PFSK-1 (cell line): Measurements from ENCODE around the gene THAP8.

Source experiments
- POLR2AphosphoS5 ChIP-seq: IDR thresholded peaks from 2 replicates; pipeline ENCODE4 v1.6.1; 2012; ENCODE audit warnings: low read depth, mild to moderate bottlenecking, control low read depth, low read length, moderate library complexity
- SIN3A ChIP-seq: IDR thresholded peaks from 2 replicates; pipeline ENCODE4 v1.6.1; 2012; ENCODE audit warnings: mild to moderate bottlenecking, low read length, moderate library complexity, borderline replicate concordance; ENCODE audit not compliant: insufficient read depth
- TAF1 ChIP-seq: IDR thresholded peaks from 2 replicates; pipeline ENCODE4 v1.6.1; 2012; ENCODE audit warnings: low read length, control low read depth, borderline replicate concordance; ENCODE audit not compliant: insufficient read depth
- TF ChIP-seq, protein P1 (sequence below), 2 experiments: IDR thresholded peaks; 2 replicates each; pipeline versions ENCODE4 v1.6.1 to v1.8.0; 2011 to 2012; ENCODE audit warnings: low read depth in 2 of 2, low read length in 2 of 2, control low read depth in 1 of 2, inconsistent platforms in 1 of 2, mild to moderate bottlenecking in 1 of 2, moderate library complexity in 1 of 2; ENCODE audit not compliant: insufficient read depth in 1 of 2

DNA sequence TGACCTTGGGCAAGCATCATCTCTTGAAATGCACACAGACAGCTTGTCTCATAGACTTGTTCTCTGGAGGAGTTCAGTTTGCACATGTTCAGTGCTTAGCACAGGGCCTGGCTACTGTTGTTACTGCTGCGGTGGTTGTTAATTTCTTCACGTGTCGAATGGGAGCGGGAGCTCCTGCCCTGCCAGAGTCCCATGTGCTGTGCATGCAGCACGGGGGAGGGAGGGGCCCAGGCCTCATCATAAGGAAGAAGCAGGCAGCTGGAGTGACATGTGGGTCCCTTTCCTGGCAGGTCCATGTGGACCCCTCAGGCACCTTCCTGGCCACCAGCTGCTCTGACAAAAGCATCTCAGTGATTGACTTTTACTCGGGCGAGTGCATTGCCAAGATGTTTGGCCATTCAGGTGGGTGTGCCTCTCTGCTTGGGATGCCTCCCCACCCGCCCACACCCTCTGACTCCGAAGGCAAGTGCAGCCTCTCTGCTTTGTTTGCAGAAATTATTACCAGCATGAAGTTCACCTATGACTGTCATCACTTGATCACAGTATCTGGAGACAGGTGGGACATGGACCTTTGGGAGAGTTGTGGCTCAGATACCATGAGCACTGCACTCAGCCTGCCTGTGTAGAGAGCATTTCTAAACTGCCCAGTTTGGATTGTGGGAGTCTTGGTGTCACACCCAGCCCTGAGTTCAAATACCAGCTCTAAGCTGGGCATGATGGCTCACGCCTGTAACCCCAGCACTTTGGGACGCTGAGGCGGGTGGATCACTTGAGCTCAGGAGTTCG, 37.0 kb upstream of the THAP8 start:
- no peak for TF ChIP-seq TAF1
- TF ChIP-seq POLR2AphosphoS5, result no peak
- TF ChIP-seq SIN3A, result no peak
- TF ChIP-seq, protein P1, sequence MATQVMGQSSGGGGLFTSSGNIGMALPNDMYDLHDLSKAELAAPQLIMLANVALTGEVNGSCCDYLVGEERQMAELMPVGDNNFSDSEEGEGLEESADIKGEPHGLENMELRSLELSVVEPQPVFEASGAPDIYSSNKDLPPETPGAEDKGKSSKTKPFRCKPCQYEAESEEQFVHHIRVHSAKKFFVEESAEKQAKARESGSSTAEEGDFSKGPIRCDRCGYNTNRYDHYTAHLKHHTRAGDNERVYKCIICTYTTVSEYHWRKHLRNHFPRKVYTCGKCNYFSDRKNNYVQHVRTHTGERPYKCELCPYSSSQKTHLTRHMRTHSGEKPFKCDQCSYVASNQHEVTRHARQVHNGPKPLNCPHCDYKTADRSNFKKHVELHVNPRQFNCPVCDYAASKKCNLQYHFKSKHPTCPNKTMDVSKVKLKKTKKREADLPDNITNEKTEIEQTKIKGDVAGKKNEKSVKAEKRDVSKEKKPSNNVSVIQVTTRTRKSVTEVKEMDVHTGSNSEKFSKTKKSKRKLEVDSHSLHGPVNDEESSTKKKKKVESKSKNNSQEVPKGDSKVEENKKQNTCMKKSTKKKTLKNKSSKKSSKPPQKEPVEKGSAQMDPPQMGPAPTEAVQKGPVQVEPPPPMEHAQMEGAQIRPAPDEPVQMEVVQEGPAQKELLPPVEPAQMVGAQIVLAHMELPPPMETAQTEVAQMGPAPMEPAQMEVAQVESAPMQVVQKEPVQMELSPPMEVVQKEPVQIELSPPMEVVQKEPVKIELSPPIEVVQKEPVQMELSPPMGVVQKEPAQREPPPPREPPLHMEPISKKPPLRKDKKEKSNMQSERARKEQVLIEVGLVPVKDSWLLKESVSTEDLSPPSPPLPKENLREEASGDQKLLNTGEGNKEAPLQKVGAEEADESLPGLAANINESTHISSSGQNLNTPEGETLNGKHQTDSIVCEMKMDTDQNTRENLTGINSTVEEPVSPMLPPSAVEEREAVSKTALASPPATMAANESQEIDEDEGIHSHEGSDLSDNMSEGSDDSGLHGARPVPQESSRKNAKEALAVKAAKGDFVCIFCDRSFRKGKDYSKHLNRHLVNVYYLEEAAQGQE (IDR thresholded peaks at IDR 0.05; ENCODE audit: insufficient read depth in 1 of 2, low read depth in 2 of 2, low read length in 2 of 2), result no peak
